HG02610 (cell line): Measurements from ENCODE around the gene ANKS1B.
"Not testable (repeated sequence)": the region's sequence is repeated elsewhere in the genome, so short reads cannot be mapped to it uniquely, and the experiment has no call there.

Source experiments
- ATAC-seq: cut with Tn5 transposase; IDR thresholded peaks from one replicate; pipeline ENCODE4 v1.9.1; 2021; ENCODE audit warnings: mild to moderate bottlenecking, moderate library complexity; ENCODE audit not compliant: unreplicated experiment

The ANKS1B gene

GRCh38 chr12:99611117-99611516 lies 373.6 kb downstream of the ANKS1B start:
- no peak for ATAC-seq

GRCh38 chr12:99609455-99610181 lies 375.1 kb downstream of the ANKS1B start:
- no peak for ATAC-seq

GRCh38 chr12:99600388-99600787 lies 384.3 kb downstream of the ANKS1B start:
- peak; percentile 81 for ATAC-seq

- no peak for ATAC-seq
These were observed 386.0 kb downstream of the ANKS1B start for GRCh38 chr12:99598785-99599184.

GRCh38 chr12:99596762-99597161 lies 388.0 kb downstream of the ANKS1B start:
- ATAC-seq, result no peak

GRCh38 chr12:99577125-99577524 lies 407.6 kb downstream of the ANKS1B start:
- ATAC-seq, result not testable (repeated sequence)

- no peak for ATAC-seq
These were observed 410.8 kb downstream of the ANKS1B start for GRCh38 chr12:99573980-99574379.

- ATAC-seq, result no peak
These were observed 417.7 kb downstream of the ANKS1B start for GRCh38 chr12:99567072-99567471.

GRCh38 chr12:99558109-99558508 lies 426.6 kb downstream of the ANKS1B start:
- ATAC-seq, result no peak

GRCh38 chr12:99553461-99553860 lies 431.3 kb downstream of the ANKS1B start:
- ATAC-seq, result no peak

GRCh38 chr12:99552022-99552421 lies 432.7 kb downstream of the ANKS1B start:
- no peak for ATAC-seq

GRCh38 chr12:99549651-99550050 lies 435.1 kb downstream of the ANKS1B start:
- no peak for ATAC-seq

- no peak for ATAC-seq
These were observed 435.5 kb downstream of the ANKS1B start for GRCh38 chr12:99549196-99549595.

- no peak for ATAC-seq
These were observed 440.3 kb downstream of the ANKS1B start for GRCh38 chr12:99544457-99544856.

GRCh38 chr12:99529966-99530365 lies 454.8 kb downstream of the ANKS1B start:
- ATAC-seq, result peak; percentile 94

GRCh38 chr12:99528478-99528877 lies 456.3 kb downstream of the ANKS1B start:
- no peak for ATAC-seq

GRCh38 chr12:99523853-99524252 lies 460.9 kb downstream of the ANKS1B start:
- peak; percentile 38 for ATAC-seq

- ATAC-seq, result no peak
These were observed 462.3 kb downstream of the ANKS1B start for GRCh38 chr12:99522456-99522855.

- no peak for ATAC-seq
These were observed 463.1 kb downstream of the ANKS1B start for GRCh38 chr12:99521664-99522063.

- ATAC-seq, result no peak
These were observed 471.7 kb downstream of the ANKS1B start for GRCh38 chr12:99513066-99513465.

- no peak for ATAC-seq
These were observed 478.9 kb downstream of the ANKS1B start for GRCh38 chr12:99505805-99506204.

- ATAC-seq, result no peak
These were observed 486.0 kb downstream of the ANKS1B start for GRCh38 chr12:99498756-99499155.

- ATAC-seq, result no peak
These were observed 488.9 kb downstream of the ANKS1B start for GRCh38 chr12:99495799-99496198.
